T-cell (primary cell): Measurements from ENCODE around the gene CTSL. TPM values are rescaled to one million over a fixed set of nuclear protein-coding genes. Genes with fewer than 3 reads are reported as not detected.

Experiments
- ATAC-seq, 4 experiments: fragments of 200-7000 bp in 3 of 4; fragments of 150-1000 bp in 1 of 4; cut with Tn5 transposase; replicated peaks in 1 of 4; 1 replicate in 3 of 4; 2 replicates in 1 of 4; pipeline ENCODE4 v1.10.0; 2021; ENCODE audit warnings: moderate library complexity in 3 of 4, mild to moderate bottlenecking in 2 of 4, moderate number of reproducible peaks in 1 of 4
- CTCF ChIA-PET, 2 donors: fragments of 300-600 bp; sonication (Branson Sonifier 250); formaldehyde crosslinking; loops; one replicate each; lab custom pipeline; 2022; ENCODE audit warnings: antibody characterized with exemption in 2 of 2; lab: Charles Lee
- POLR2A ChIA-PET, 2 donors: fragments of 300-600 bp; sonication (Branson Sonifier 250); formaldehyde crosslinking; loops; one replicate each; lab custom pipeline; 2022; ENCODE audit warnings: antibody characterized with exemption in 2 of 2; lab: Charles Lee
- DNase-seq, 35 experiments: peaks; one replicate each; pipeline versions ENCODE4 v3.0.0 to v3.0.0-alpha.2; 2013 to 2023
- H3K27ac ChIP-seq: one replicate; pipeline ENCODE4 v1.5.1; 2013; ENCODE audit warnings: low read length
- H3K27me3 ChIP-seq, 2 experiments: replicated peaks in 1 of 2; 1 replicate in 1 of 2; 2 replicates in 1 of 2; pipeline versions ENCODE4 v1.6.1 to v1.7.0; 2013; ENCODE audit warnings: low read length in 1 of 2, mixed read lengths in 1 of 2; ENCODE audit not compliant: control insufficient read depth in 2 of 2, insufficient read depth in 2 of 2; ENCODE audit errors: extremely low read depth in 1 of 2
- H3K36me3 ChIP-seq, 2 donors: 1 replicate in 1 of 2; 2 replicates in 1 of 2; pipeline versions ENCODE4 v1.6.1 to v1.7.0; 2013; ENCODE audit warnings: low read length in 1 of 2; ENCODE audit not compliant: control insufficient read depth in 2 of 2, insufficient read depth in 1 of 2; ENCODE audit errors: extremely low read depth in 1 of 2
- H3K4me1 ChIP-seq, 2 experiments: 1 replicate in 1 of 2; 2 replicates in 1 of 2; pipeline versions ENCODE4 v1.6.1 to v1.7.0; 2013; ENCODE audit warnings: low read length in 2 of 2, mixed read lengths in 1 of 2; ENCODE audit not compliant: insufficient read depth in 2 of 2, control insufficient read depth in 1 of 2; ENCODE audit errors: extremely low read depth in 1 of 2
- H3K4me3 ChIP-seq, 2 donors: 1 replicate in 1 of 2; 2 replicates in 1 of 2; pipeline versions ENCODE4 v1.5.1 to v1.7.0; 2013; ENCODE audit warnings: mild to moderate bottlenecking in 2 of 2, low read length in 1 of 2, moderate library complexity in 1 of 2; ENCODE audit not compliant: control insufficient read depth in 1 of 2; ENCODE audit errors: extremely low read depth in 1 of 2
- H3K9me3 ChIP-seq: 2 replicates; pipeline ENCODE4 v1.7.0; 2013
- H3K27ac Mint-ChIP-seq, 2 donors: one replicate each; pipeline ENCODE4 v1.8.0; 2020 to 2021; ENCODE audit warnings: mild to moderate bottlenecking in 2 of 2, mixed read lengths in 2 of 2
- H3K27me3 Mint-ChIP-seq, 2 donors: one replicate each; pipeline ENCODE4 v1.8.0; 2021 to 2022; ENCODE audit warnings: mixed read lengths in 2 of 2
- H3K36me3 Mint-ChIP-seq: one replicate; pipeline ENCODE4 v1.8.0; 2021; ENCODE audit warnings: mixed read lengths
- H3K4me1 Mint-ChIP-seq, 3 donors: one replicate each; pipeline ENCODE4 v1.8.0; 2020 to 2022; ENCODE audit warnings: mixed read lengths in 3 of 3, mild to moderate bottlenecking in 1 of 3
- H3K4me3 Mint-ChIP-seq, 3 donors: one replicate each; pipeline ENCODE4 v1.8.0; 2020 to 2022; ENCODE audit warnings: mild to moderate bottlenecking in 3 of 3, mixed read lengths in 3 of 3, moderate library complexity in 3 of 3
- H3K9me3 Mint-ChIP-seq, 3 donors: one replicate each; pipeline ENCODE4 v1.8.0; 2020 to 2022; ENCODE audit warnings: mixed read lengths in 3 of 3
- WGBS: methylation state at CpG from one replicate; pipeline ENCODE4 v1.1.5; 2013; ENCODE audit warnings: missing lambda C conversion rate; ENCODE audit not compliant: insufficient coverage; 5-methylcytosine and 5-hydroxymethylcytosine counted together
- total RNA-seq, 35 experiments: library from RNA in 6 of 35; stranded (reverse) in 6 of 35; fragments of 120-200 nt in 1 of 35; gene quantifications; one replicate each; pipeline versions ENCODE4 v1.2.1 to v1.2.4 and lab custom pipeline; 2013 to 2026

CTSL gene
- total RNA-seq (100 to 1,000 TPM in 1 of 5 donors, 10 to 100 TPM in 2, 1 to 10 TPM in 1, under 1 TPM in 1; 0.54 to 141 (median 54.5) TPM), total RNA-seq (lab: John Stamatoyannopoulos, UW) (4.8 to 256 (median 31.9) reads per million in 29 experiments)
- 6.0 TPM for total RNA-seq (2013)

DNA sequence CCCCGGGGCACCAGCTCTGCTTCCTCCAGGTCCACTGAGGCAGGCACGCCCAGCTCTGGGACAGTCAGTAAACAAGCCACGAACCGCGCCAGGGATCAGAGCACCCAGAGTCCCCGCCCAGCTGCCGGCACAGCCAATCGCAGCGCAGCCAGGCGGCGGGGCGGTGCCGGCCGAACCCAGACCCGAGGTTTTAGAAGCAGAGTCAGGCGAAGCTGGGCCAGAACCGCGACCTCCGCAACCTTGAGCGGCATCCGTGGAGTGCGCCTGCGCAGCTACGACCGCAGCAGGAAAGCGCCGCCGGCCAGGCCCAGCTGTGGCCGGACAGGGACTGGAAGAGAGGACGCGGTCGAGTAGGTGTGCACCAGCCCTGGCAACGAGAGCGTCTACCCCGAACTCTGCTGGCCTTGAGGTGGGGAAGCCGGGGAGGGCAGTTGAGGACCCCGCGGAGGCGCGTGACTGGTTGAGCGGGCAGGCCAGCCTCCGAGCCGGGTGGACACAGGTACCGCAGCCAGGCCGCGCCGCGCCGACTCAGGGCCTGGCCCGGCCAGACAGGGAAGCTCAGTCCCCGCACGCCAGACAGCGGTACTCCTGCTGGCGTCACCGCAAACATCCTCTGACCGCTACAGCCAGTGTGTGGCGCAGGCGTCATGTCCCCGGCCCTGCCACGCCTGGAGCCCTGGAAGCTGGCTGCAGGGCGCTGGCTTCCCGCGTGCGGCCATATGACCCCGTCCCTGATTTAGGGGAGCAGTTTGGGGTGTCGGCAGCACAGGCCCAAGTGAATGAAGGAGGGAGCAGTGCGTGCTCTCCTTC is at the start of gene CTSL:
TSS of gene CTSL (plus strand) at position 220 of the 810 bp plus-strand sequence. CDS start 1,485 bp downstream, outside the sequence.
- no peaks in the 10 kb centered on the region for H3K9me3 ChIP-seq
- H3K27ac ChIP-seq: peak within 1 kb of the TSS; percentile 24
- Mint-ChIP-seq H3K36me3 (peaks cover 7% of the 10 kb centered on the region), H3K4me1 (peaks cover 22 to 39% (median 37%) of the 10 kb centered on the region in 3 donors), H3K9me3 (no peaks in the 10 kb centered on the region), H3K4me3 (peak within 1 kb of the TSS; percentile 88 to 97 (median 92)), H3K27ac (peak within 1 kb of the TSS; percentile 92 to 95), H3K27me3 (peaks cover 7 to 18% of the 10 kb centered on the region in 2 donors)
- peaks cover 0 to 23% of the 10 kb centered on the region in 2 experiments for H3K27me3 ChIP-seq
- POLR2A ChIA-PET: no interaction called here
- DNase-seq (peak in 33 of 35 experiments; percentile 13 to 74 (median 29)), ATAC-seq (peak; percentile 87 to 94 (median 89))
- peak within 1 kb of the TSS; percentile 60 to 82 for H3K4me3 ChIP-seq
- CTCF ChIA-PET: no interaction called here
- no peaks in the 10 kb centered on the region for H3K36me3 ChIP-seq
- WGBS: 2% methylated on average over 58 of the region's 67 CpGs
- peaks cover 18 to 20% of the 10 kb centered on the region in 2 experiments for H3K4me1 ChIP-seq

DNA sequence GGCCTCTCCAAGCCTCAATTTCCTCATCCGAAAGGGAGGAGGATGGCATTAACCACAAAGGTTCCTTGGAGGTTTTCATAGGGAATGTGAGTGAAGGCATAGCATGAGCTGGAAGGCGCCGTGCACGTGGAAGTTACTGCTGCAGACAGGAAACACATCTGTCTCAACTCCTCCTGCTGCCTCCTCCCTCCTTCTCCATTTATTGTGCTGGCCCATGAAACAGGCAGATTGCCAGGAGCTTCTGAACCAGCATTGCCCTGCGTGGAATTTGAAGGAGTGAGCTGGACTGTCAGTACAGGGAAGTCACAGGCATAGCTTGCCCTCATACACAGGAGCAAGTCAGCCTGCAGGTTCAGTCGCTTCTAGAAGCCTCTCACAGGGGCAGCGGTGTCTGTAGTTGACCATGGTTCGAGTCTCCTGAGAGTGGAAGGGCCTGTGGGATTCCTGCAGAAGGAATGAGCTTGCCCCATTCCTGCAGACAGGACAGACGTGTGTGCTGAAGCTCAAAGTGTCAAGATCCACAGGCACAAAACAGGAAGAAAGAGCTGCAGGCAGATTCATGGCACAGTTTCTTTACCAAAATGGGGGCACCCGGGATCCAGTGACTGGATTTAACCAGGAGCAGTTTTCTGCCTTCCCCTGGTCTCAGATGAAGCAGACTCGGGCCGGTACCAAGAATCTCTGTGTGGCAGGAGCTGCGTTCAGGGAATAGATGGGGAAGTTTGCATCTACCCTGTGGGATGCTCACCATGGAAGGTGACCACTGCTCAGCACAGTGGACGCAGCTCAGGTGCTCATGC is 48.7 kb upstream of the CTSL start:
- H3K36me3 Mint-ChIP-seq: no peaks in the 10 kb centered on the region
- no peak for ATAC-seq
- ChIA-PET POLR2A (no interaction called here), CTCF (no interaction called here)
- 77% methylated on average over 9 of the region's 14 CpGs for WGBS
- no peak overlapping the region for H3K4me3 Mint-ChIP-seq
- Histone ChIP-seq H3K4me3 (no peak overlapping the region), H3K27ac (no peak overlapping the region), H3K9me3 (no peaks in the 10 kb centered on the region), H3K36me3 (peaks cover 0 to 4% of the 10 kb centered on the region in 2 donors), H3K27me3 (peaks cover 0 to 8% of the 10 kb centered on the region in 2 experiments), H3K4me1 (peaks cover 4 to 5% of the 10 kb centered on the region in 2 experiments)
- peaks cover 0 to 10% (median 3%) of the 10 kb centered on the region in 3 donors for H3K4me1 Mint-ChIP-seq
- H3K27ac Mint-ChIP-seq: no peak overlapping the region
- no peak for DNase-seq
- no peaks in the 10 kb centered on the region for H3K27me3 Mint-ChIP-seq
- H3K9me3 Mint-ChIP-seq: no peaks in the 10 kb centered on the region

DNA sequence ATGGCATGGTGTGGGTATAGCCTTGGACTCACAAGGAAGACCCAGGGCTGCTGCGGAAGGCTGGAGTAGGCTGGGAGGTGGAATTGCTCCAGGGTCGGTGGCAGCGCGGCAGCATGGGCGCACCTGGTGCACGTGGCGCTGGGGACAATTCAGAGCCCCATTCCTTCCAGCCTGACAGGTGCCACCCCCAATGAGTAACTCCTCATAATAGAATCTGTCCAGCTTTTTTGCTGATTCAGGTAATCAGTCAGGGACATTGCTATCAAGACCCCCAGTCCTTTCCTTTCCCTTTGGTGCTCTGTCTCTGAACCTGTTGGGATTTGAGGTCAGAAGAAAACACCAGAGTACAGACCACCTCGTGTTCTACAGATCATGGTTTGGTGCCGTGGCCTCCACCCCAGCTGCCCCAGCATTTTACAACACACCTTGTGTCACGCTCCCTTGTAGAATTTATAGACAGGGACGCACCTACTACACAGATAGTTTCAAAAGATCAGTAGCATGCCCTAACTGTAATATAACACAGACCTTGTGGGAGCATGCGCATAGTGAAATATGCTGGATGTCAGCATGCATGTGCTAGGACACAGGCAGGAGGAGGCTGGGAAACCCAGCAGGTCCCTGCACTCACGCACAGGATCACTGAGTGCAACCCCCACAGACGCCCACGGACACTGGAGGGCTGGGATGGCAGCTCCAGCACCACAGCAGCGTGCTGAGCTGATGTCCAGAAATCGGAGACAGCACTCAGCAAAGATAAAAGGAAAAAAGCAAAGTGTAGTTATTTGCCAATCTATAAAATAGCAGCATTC is 47.9 kb upstream of the CTSL start:
- Mint-ChIP-seq H3K36me3 (no peaks in the 10 kb centered on the region), H3K27ac (no peak overlapping the region), H3K27me3 (no peaks in the 10 kb centered on the region), H3K4me1 (peaks cover 0 to 10% (median 3%) of the 10 kb centered on the region in 3 donors), H3K4me3 (no peak overlapping the region), H3K9me3 (no peaks in the 10 kb centered on the region)
- WGBS: 89% methylated on average over 14 of the region's 17 CpGs
- ChIA-PET CTCF (no interaction called here), POLR2A (no interaction called here)
- Histone ChIP-seq H3K9me3 (no peaks in the 10 kb centered on the region), H3K27ac (no peak overlapping the region), H3K36me3 (peaks cover 0 to 4% of the 10 kb centered on the region in 2 donors), H3K27me3 (peaks cover 0 to 6% of the 10 kb centered on the region in 2 experiments), H3K4me3 (no peak overlapping the region), H3K4me1 (peaks cover 4 to 5% of the 10 kb centered on the region in 2 experiments)
- no peak for ATAC-seq
- no peak for DNase-seq

DNA sequence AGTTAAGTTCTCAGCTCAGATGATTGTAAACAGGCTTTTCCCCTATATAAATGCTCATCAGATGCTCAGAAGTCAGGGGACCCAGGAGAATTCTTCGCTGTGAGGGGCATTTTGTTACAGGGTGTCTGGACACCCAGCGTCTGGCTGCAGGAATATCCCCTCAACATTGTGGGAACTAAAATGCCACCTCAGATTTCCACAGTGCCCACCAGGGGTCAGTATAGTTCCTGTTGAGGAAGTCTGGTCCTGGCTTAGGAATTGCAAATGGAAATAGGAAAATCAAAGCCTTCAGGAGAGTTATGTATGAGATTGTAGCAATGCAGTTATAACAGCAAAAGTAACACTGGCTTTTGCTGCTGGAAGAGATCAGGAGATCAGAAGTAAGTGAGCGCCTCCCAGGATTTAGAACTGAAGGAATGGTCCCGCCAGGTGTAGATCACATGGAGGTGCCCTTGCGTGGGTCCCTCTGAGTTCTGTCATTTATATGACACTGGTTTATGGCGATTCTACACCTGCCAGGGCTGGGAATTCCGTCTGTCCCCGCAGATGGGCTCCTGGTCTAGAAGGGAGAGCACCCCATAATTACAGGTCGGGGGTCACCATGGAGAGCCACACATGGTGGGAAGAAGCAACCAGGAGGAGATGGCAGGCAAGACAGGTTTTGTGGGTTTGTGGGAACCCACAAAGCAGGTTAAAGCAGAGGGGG is 47.1 kb upstream of the CTSL start:
- H3K36me3 Mint-ChIP-seq: no peaks in the 10 kb centered on the region
- Histone ChIP-seq H3K27ac (no peak overlapping the region), H3K4me3 (no peak overlapping the region), H3K4me1 (peaks cover 5 to 8% of the 10 kb centered on the region in 2 experiments), H3K36me3 (peaks cover 0 to 4% of the 10 kb centered on the region in 2 donors), H3K9me3 (no peaks in the 10 kb centered on the region), H3K27me3 (peaks cover 0 to 2% of the 10 kb centered on the region in 2 experiments)
- no peak overlapping the region for H3K4me3 Mint-ChIP-seq
- H3K4me1 Mint-ChIP-seq: peaks cover 0 to 10% (median 5%) of the 10 kb centered on the region in 3 donors
- 69% methylated on average over 7 of the region's 9 CpGs for WGBS
- ATAC-seq (no peak), DNase-seq (peak in 12 of 35 experiments; percentile 8 to 64 (median 14))
- no peaks in the 10 kb centered on the region for H3K9me3 Mint-ChIP-seq
- CTCF ChIA-PET: no interaction called here
- POLR2A ChIA-PET: no interaction called here
- H3K27ac Mint-ChIP-seq: no peak overlapping the region
- no peaks in the 10 kb centered on the region for H3K27me3 Mint-ChIP-seq

DNA sequence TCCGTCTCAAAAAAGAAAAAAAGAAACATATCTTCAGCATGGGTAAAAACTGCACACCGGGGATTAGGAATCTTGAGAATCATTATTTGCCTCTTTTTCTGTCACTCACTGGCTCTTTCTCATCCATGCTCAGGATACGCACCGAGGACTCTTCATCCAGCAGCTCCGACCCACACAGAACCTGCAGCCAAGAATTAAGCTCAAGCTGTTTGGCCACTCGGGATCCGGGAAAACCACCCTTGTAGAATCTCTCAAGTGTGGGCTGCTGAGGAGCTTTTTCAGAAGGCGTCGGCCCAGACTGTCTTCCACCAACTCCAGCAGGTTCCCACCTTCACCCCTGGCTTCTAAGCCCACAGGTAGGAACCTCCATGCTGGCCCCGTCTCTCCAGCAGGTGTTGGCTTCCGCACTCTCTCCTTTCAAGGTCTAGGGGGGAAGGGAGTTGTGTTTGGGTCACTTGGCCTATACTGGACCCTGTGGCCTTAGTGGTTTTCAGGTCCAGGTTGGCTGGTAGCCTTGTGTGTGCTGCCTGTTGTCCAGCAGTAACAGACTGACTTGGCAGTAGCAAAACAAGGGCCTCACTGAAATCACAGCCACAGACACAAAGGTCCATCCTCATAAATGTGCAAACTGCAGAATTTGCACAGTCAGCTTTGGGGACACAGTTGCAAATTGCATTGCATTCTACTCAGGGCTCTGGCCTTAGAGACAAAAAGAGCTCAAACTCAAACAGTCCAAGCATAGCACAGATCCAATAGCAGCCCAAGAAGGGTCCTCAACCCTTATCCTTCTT is 44.5 kb upstream of the CTSL start:
- Histone ChIP-seq H3K4me3 (no peak overlapping the region), H3K4me1 (peaks cover 19 to 24% of the 10 kb centered on the region in 2 experiments), H3K27me3 (peaks cover 0 to 4% of the 10 kb centered on the region in 2 experiments), H3K27ac (no peak overlapping the region), H3K9me3 (no peaks in the 10 kb centered on the region), H3K36me3 (peaks cover 0 to 4% of the 10 kb centered on the region in 2 donors)
- Mint-ChIP-seq H3K36me3 (no peaks in the 10 kb centered on the region), H3K4me3 (no peak overlapping the region), H3K9me3 (no peaks in the 10 kb centered on the region), H3K4me1 (peaks cover 15 to 26% (median 22%) of the 10 kb centered on the region in 3 donors), H3K27me3 (no peaks in the 10 kb centered on the region), H3K27ac (no peak overlapping the region)
- ATAC-seq (no peak), DNase-seq (no peak)
- 90% methylated on average over 6 of the region's 11 CpGs for WGBS
- ChIA-PET POLR2A (no interaction called here), CTCF (no interaction called here)
